ENCODE results near the gene CRY2. TPM values are rescaled to one million over a fixed set of nuclear protein-coding genes. Genes with fewer than 3 reads are reported as not detected.
"Not testable (repeated sequence)": the region's sequence is repeated elsewhere in the genome, so short reads cannot be mapped to it uniquely, and the experiment has no call there.

CRY2 gene
- total and polyA plus RNA-seq, 2 donors (not counting 1 experiment from before 2014, with no cell fraction given): 8.3 to 21.5 TPM

DNA sequence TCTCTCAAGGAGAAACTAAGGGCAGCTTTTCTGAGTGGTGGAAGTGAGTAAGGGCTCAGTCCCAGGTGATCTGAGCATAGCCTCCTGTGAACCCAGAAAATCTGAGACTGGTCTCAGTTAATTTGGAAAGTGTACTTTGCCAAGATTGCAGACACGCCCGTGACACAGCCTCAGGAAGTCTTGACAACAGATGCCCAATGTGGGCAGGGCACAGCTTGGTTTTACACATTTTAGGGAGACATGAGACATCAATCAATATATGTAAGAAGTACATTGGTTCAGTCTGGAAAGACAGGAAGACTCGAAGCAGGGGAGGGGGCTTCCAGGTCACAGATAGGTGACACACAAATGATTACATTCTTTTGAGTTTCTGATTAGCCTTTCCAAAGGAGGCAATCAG is 13.5 kb upstream of the CRY2 start:
- no peaks in the 10 kb centered on the region for H3K9me3 ChIP-seq (ENCODE audit: control insufficient read depth, insufficient read depth, low read depth, low read length)
- no peak overlapping the region for H3K4me3 ChIP-seq (replicated peaks in 1 of 4; ENCODE audit: control extremely low read depth in 1 of 4, insufficient read depth in 1 of 4, low read depth in 3 of 4, low read length in 4 of 4)
- H3K4me1 ChIP-seq (ENCODE audit: control insufficient read depth, extremely low read depth, insufficient read depth, low read length): no peaks in the 10 kb centered on the region
- H3K27ac ChIP-seq (ENCODE audit: insufficient read depth, low read length): no peak overlapping the region
- no peak overlapping the region for H2AFZ ChIP-seq (ENCODE audit: low read length)
- H4K20me1 ChIP-seq (ENCODE audit: control insufficient read depth, extremely low read depth, insufficient read depth, low read length): no peaks in the 10 kb centered on the region
- no peak overlapping the region for H3K9ac ChIP-seq (ENCODE audit: insufficient read depth, low read length)
- peaks cover 17% of the 10 kb centered on the region for H3K27me3 ChIP-seq (ENCODE audit: control insufficient read depth, insufficient read depth, low read length)
- no peaks in the 10 kb centered on the region for H3K36me3 ChIP-seq (ENCODE audit: control insufficient read depth, insufficient read depth, low read length)
- no peak for TF ChIP-seq CTCF (conservative IDR thresholded peaks at IDR 0.05 in 1 of 2, IDR thresholded peaks at IDR 0.05 in 1 of 2; ENCODE audit: low read depth in 1 of 2, low read length in 2 of 2)
- no peak for TF ChIP-seq EZH2 (IDR thresholded peaks at IDR 0.05; ENCODE audit: low read length, missing control alignments)
- no peaks in the 10 kb centered on the region for H3K79me2 ChIP-seq (ENCODE audit: control insufficient read depth, insufficient read depth, low read length)
- no peak overlapping the region for H3K4me2 ChIP-seq (ENCODE audit: extremely low read depth, insufficient read depth, low read length)
- DNase-seq (ENCODE audit: low read depth in 2 of 2): no peak

- no peak for DNase-seq (ENCODE audit: low read depth in 2 of 2)
- TF ChIP-seq EZH2 (IDR thresholded peaks at IDR 0.05; ENCODE audit: low read length, missing control alignments) (no peak), CTCF (conservative IDR thresholded peaks at IDR 0.05 in 1 of 2, IDR thresholded peaks at IDR 0.05 in 1 of 2; ENCODE audit: low read depth in 1 of 2, low read length in 2 of 2) (no peak)
- Histone ChIP-seq H2AFZ (ENCODE audit: low read length) (no peak overlapping the region), H3K27ac (ENCODE audit: insufficient read depth, low read length) (no peak overlapping the region), H4K20me1 (ENCODE audit: control insufficient read depth, extremely low read depth, insufficient read depth, low read length) (no peaks in the 10 kb centered on the region), H3K9ac (ENCODE audit: insufficient read depth, low read length) (no peak overlapping the region), H3K4me3 (replicated peaks in 1 of 4; ENCODE audit: control extremely low read depth in 1 of 4, insufficient read depth in 1 of 4, low read depth in 3 of 4, low read length in 4 of 4) (no peak overlapping the region), H3K36me3 (ENCODE audit: control insufficient read depth, insufficient read depth, low read length) (no peaks in the 10 kb centered on the region), H3K4me1 (ENCODE audit: control insufficient read depth, extremely low read depth, insufficient read depth, low read length) (no peaks in the 10 kb centered on the region), H3K4me2 (ENCODE audit: extremely low read depth, insufficient read depth, low read length) (no peak overlapping the region), H3K9me3 (ENCODE audit: control insufficient read depth, insufficient read depth, low read depth, low read length) (no peaks in the 10 kb centered on the region), H3K27me3 (ENCODE audit: control insufficient read depth, insufficient read depth, low read length) (peaks cover 16% of the 10 kb centered on the region), H3K79me2 (ENCODE audit: control insufficient read depth, insufficient read depth, low read length) (no peaks in the 10 kb centered on the region)
Measured at GRCh38 chr11:45834298-45834756, 12.9 kb upstream of the CRY2 start.

DNA sequence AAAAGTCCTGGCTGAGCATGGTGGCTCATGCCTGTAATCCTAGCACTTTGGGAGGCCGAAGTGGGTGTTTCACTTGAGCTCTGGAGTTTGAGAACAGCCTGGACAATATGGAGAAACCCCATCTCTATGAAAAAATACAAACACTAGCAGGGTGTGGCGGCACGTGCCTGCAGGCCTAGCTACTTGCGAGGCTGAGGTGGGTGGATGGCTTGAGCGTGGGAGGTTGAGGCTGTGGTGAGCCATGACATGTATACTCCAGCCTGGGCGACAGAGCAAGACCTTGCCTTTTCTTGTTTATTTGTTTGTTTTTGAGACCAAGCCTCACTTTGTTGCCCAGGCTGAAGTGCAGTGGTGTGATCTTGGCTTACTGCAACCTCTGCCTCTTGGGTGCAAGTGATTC is 8.1 kb upstream of the CRY2 start:
- no peak for DNase-seq (ENCODE audit: low read depth in 2 of 2)
- no peaks in the 10 kb centered on the region for H3K79me2 ChIP-seq (ENCODE audit: control insufficient read depth, insufficient read depth, low read length)
- peaks cover 8% of the 10 kb centered on the region for H3K27me3 ChIP-seq (ENCODE audit: control insufficient read depth, insufficient read depth, low read length)
- H3K27ac ChIP-seq (ENCODE audit: insufficient read depth, low read length): no peak overlapping the region
- H4K20me1 ChIP-seq (ENCODE audit: control insufficient read depth, extremely low read depth, insufficient read depth, low read length): no peaks in the 10 kb centered on the region
- peaks cover 2% of the 10 kb centered on the region for H3K4me1 ChIP-seq (ENCODE audit: control insufficient read depth, extremely low read depth, insufficient read depth, low read length)
- no peak overlapping the region for H3K4me3 ChIP-seq (replicated peaks in 1 of 4; ENCODE audit: control extremely low read depth in 1 of 4, insufficient read depth in 1 of 4, low read depth in 3 of 4, low read length in 4 of 4)
- H2AFZ ChIP-seq (ENCODE audit: low read length): no peak overlapping the region
- TF ChIP-seq CTCF (conservative IDR thresholded peaks at IDR 0.05 in 1 of 2, IDR thresholded peaks at IDR 0.05 in 1 of 2; ENCODE audit: low read depth in 1 of 2, low read length in 2 of 2) (no peak), EZH2 (IDR thresholded peaks at IDR 0.05; ENCODE audit: low read length, missing control alignments) (no peak)
- no peak overlapping the region for H3K4me2 ChIP-seq (ENCODE audit: extremely low read depth, insufficient read depth, low read length)
- H3K9me3 ChIP-seq (ENCODE audit: control insufficient read depth, insufficient read depth, low read depth, low read length): no peaks in the 10 kb centered on the region
- no peaks in the 10 kb centered on the region for H3K36me3 ChIP-seq (ENCODE audit: control insufficient read depth, insufficient read depth, low read length)
- H3K9ac ChIP-seq (ENCODE audit: insufficient read depth, low read length): no peak overlapping the region

DNA sequence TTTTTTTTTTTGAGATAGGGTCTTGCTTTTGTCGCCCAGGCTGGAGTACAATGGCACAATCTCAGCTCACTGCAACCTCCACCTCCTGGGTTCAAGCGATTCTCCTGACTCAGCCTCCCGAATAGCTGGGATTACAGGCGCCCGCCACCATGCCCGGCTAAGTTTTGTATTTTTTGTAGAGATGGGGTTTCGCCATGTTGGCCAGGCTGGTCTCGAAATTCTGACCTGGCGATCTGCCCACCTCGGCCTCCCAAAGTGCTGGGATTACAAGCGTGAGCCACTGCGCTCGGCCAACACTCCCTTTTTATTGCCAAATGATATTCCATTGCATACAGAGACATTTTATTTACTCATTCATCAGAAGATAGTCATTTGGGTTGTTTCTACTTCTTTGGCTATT is 7.0 kb upstream of the CRY2 start:
- H3K79me2 ChIP-seq (ENCODE audit: control insufficient read depth, insufficient read depth, low read length); H3K9me3 ChIP-seq (ENCODE audit: control insufficient read depth, insufficient read depth, low read depth, low read length); H2AFZ ChIP-seq (ENCODE audit: low read length); H3K27ac ChIP-seq (ENCODE audit: insufficient read depth, low read length); H3K36me3 ChIP-seq (ENCODE audit: control insufficient read depth, insufficient read depth, low read length); DNase-seq (ENCODE audit: low read depth in 2 of 2); H4K20me1 ChIP-seq (ENCODE audit: control insufficient read depth, extremely low read depth, insufficient read depth, low read length); H3K27me3 ChIP-seq (ENCODE audit: control insufficient read depth, insufficient read depth, low read length); H3K4me1 ChIP-seq (ENCODE audit: control insufficient read depth, extremely low read depth, insufficient read depth, low read length); H3K4me3 ChIP-seq (replicated peaks in 1 of 4; ENCODE audit: control extremely low read depth in 1 of 4, insufficient read depth in 1 of 4, low read depth in 3 of 4, low read length in 4 of 4); H3K4me2 ChIP-seq (ENCODE audit: extremely low read depth, insufficient read depth, low read length); H3K9ac ChIP-seq (ENCODE audit: insufficient read depth, low read length): not testable (repeated sequence)

Data from fibroblast of lung (primary cell).